Loucy (cell line): Measurements from ENCODE around the gene ZNF791.

Experiments used
- EZH2phosphoT487 ChIP-seq: fragments of 200-600 bp; IDR thresholded peaks from 2 replicates; pipeline ENCODE4 v1.6.1; 2018; ENCODE audit warnings: antibody characterized with exemption, mild to moderate bottlenecking, moderate library complexity, borderline replicate concordance
- TF ChIP-seq, protein P1 (sequence below): fragments of 200-600 bp; sonication (generic); conservative IDR thresholded peaks from 2 replicates; pipeline ENCODE4 v1.5.1; 2014; ENCODE audit warnings: mild to moderate bottlenecking, antibody characterized with exemption, low read length

DNA sequence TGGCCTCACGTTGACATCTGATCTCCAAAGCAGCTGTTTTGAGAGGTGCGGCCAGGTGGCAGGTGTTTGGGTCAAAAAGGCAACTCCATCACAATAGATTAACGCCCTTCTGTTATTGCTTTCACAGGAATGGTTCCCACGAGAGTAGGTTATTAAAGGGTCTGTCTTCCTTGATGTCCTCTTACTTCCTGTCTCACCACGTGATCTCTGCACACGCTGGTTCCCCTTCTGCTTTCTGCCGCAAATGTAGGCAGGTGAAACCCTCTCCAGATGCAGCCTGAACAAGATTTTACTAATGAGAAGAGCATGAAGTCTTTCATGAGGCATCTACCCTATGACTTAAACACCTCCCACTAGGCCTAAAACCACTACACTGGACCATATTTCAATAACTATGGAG is 36.7 kb upstream of the ZNF791 start:
- TF ChIP-seq, protein P1, sequence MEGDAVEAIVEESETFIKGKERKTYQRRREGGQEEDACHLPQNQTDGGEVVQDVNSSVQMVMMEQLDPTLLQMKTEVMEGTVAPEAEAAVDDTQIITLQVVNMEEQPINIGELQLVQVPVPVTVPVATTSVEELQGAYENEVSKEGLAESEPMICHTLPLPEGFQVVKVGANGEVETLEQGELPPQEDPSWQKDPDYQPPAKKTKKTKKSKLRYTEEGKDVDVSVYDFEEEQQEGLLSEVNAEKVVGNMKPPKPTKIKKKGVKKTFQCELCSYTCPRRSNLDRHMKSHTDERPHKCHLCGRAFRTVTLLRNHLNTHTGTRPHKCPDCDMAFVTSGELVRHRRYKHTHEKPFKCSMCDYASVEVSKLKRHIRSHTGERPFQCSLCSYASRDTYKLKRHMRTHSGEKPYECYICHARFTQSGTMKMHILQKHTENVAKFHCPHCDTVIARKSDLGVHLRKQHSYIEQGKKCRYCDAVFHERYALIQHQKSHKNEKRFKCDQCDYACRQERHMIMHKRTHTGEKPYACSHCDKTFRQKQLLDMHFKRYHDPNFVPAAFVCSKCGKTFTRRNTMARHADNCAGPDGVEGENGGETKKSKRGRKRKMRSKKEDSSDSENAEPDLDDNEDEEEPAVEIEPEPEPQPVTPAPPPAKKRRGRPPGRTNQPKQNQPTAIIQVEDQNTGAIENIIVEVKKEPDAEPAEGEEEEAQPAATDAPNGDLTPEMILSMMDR: no peak
- TF ChIP-seq EZH2phosphoT487: no peak
